ENCODE data around the gene ARHGEF26.

Gene ARHGEF26

DNA sequence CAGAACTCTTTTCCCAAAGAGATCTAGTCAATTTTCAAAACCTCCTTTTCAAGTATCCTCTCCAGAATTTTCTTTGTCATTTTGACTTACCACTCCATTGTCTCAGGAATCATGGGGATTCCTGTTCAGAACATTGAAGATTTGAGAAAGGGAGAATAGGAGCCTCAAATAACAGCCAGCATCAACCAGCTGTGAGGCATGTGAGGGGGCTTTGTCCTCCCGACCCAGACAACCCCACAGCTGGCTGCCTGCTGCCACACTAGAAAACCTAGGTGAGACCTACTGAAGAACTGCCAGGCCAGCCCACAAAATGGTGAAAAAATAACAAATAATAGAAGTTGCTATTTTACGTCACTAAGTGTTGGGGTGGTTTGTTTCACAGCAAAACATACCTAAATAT is 5.9 kb upstream of the ARHGEF26 start:
- no peak for DNase-seq

DNA sequence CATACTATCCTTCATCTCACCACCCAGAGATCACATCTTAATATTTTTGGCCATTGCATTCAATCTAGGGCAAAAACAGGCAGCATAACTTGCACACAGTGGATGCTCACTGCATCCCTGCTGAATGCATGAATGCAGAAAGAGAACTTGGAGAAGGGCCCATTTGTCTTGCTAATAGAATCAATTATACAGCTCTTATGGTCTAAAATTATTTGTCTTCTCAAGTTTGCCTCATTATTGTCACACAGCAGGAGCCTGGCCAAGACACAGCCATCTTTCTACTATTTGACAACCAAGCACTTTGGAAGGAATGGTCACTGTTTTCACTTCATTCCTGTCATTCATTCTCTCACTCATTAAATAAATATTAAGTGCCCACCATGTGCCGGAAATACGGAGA is 1.2 kb upstream of the ARHGEF26 start:
- DNase-seq = no peak

DNA sequence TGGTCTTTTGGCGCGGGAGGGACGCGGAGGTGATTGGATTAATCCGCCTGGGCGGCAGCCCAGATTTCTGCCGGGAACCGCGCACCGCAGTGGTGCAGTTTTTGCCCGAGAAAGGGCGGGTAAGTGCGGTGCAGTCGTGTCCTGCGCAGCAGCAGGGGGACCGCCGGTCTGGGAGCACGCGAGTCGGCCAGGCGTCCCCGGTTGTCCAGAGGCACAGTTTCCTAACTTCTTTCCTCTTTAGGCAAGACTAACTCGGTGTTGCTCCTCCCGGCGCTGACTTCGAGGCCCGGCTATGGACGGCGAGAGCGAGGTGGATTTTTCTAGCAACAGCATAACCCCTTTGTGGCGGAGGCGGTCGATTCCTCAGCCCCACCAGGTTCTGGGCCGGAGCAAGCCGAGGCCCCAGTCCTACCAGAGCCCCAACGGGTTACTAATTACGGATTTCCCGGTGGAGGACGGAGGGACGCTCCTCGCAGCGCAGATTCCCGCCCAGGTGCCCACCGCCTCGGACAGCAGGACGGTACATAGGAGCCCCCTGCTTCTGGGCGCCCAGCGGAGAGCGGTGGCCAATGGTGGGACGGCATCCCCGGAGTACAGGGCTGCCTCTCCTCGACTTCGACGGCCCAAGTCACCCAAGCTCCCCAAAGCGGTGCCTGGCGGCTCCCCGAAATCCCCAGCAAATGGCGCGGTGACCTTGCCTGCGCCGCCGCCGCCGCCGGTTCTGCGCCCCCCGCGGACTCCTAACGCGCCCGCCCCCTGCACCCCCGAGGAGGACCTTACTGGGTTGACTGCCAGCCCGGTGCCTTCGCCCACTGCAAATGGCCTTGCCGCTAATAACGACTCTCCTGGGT is 736 bp downstream of the ARHGEF26 start:
- DNase-seq = peak; percentile 18

DNA sequence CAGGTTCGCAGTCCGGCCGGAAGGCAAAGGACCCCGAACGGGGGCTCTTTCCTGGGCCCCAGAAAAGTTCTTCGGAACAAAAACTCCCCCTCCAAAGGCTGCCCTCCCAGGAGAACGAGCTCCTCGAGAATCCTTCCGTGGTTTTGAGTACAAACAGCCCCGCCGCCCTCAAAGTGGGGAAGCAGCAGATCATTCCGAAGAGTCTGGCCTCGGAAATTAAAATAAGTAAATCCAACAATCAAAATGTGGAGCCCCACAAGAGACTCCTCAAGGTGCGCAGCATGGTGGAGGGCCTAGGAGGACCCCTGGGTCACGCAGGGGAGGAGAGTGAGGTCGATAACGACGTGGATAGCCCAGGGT is 1.3 kb downstream of the ARHGEF26 start:
- no peak for DNase-seq

DNA sequence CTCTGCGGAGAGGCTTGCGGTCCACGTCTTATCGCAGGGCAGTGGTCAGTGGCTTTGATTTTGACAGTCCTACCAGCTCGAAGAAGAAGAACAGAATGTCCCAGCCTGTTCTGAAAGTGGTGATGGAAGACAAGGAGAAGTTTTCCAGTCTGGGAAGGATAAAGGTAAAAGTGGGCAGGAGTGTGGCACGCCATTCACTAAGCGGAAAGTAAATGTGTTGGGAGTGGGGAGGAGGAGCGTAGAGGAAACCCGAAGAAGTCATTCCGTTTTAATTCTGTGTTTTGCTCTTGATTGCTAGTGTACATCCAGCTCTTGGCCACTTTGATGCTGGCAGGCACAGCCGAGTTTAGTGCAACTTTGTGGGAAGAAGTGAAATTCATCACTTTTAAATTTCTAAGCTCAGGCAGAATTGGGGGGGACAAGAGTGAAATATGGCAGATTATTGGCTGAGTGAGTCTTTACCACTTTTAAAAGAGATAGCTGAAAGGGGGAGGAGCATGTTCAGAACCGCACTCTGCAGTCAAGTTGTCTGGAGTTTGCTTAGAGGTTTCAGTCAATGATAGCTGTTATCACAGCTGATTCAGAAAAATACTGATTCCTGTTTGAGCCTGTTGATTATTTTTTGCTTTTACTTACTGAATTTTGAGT is 1.8 kb downstream of the ARHGEF26 start:
- DNase-seq = no peak

DNA sequence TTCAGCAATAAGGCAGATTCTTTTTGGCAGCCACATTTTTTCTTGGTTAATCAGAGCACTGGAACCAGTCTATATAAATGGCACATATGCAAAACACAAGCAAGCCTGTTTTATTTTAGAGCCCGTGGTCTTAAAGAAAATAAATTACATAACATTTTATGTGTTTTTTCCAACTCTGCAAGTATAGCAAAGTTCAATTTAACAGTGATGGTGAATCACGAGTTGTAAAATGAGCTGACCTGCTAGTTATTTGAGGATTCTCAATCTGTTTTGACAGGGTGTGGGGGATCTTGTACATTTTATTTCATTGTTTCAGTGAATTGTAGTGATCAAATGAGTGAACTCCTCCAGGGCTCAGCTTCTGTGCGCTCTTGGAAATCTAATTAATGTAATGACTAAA is 2.7 kb downstream of the ARHGEF26 start:
- no peak for DNase-seq

DNA sequence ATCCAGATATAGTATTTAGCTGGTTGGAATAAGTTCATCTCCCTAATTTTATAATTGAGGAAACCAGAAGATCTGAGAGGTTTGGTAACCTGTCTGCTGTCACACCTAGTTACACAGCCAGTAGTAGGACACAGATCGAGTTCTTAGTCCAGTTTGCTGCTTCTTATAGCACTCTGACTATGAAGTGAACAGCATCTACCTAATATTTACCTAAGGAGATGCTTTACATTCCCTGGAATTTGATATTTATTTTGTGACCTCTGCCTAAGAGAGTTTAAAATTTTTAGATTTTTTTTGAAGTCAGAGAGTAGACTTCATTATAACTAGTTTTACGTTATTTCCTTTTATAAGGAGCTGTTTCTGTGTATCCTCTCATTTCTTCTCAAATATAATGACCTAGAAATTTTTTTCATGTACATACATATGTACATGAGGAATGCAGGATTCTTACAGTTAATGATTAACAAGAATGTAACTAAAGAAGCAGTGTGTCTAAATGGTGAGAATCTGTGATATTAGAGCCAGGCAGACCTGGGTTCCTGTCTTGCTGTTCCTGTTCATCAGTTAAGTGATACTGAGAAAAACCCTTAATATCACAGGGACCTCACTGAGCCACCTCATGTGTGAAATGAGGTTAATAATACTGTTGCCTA is 4.3 kb downstream of the ARHGEF26 start:
- DNase-seq = no peak

DNA sequence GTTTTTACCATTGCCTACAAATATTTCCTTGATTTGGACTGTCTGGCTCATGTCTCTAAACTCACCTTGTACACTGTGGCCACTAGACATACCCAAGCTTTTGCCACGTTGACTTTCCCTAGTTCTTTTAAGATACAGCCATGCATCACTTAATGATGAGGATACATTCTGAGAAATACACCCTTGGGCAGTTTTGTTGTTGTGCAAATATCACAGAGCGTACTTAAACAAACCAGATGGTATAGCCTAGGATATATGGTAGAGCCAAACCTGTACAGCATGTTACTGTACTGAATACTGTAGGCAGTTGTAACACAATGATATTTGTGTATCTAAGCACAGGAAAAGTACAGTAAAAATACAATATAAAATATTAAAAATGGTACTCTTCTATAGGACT is 5.5 kb downstream of the ARHGEF26 start:
- DNase-seq = no peak

DNA sequence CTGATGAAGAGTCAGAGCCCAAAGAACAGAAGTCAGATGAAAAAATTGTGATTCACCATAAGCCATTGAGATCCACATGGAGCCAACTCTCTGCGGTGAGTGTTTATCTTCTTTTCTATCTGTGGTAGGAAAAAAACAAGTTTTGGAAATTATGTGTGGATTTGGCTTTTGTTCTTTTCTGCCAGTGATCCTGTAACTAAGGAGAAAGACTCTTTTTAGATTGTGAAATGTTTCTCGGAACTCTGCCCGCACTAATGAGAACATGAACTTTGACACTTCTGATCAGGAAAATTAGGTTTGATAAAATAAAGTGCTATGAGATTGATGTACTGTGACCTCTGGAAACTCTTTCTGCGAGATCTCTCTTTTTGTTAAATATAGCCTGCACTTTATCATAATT is 8.4 kb downstream of the ARHGEF26 start:
- no peak for DNase-seq

DNA sequence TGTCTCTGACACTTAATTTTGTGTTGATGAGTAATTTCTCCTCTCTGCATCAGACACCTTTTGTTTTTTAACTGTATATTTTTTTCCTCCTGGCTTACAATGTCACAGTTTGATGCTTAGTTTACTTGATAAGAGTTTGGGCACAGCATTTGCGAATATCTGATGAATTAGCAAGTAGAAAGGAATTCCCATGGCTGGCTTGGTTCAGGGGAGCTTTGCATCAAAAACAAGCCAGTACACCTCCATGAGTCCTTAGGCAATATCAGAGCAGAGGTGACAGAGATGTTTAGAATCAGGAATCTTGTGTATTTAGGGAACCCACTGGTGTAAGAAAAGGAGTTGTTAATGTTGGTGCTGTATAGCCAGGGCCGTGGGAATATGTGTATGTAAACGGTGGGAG is 9.3 kb downstream of the ARHGEF26 start:
- DNase-seq = no peak

DNA sequence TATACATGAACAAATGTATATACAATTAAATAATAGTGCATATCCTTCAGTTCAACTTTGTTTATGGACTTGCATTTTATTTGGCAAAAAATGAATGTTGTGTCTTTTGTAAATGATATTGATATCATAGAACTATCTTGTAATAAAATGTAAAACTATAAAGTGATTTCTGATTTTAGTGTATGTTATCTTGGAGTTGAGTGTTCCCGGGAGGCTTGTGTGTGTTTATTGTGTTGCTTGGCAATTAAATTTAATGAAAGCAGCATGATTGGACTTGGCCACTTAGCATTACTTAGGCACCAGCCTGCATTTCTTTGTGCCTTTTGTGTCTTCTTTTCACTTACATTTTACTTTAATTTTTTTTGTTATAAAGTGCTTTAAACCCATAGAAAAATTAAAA is 10.6 kb downstream of the ARHGEF26 start:
- no peak for DNase-seq

DNA sequence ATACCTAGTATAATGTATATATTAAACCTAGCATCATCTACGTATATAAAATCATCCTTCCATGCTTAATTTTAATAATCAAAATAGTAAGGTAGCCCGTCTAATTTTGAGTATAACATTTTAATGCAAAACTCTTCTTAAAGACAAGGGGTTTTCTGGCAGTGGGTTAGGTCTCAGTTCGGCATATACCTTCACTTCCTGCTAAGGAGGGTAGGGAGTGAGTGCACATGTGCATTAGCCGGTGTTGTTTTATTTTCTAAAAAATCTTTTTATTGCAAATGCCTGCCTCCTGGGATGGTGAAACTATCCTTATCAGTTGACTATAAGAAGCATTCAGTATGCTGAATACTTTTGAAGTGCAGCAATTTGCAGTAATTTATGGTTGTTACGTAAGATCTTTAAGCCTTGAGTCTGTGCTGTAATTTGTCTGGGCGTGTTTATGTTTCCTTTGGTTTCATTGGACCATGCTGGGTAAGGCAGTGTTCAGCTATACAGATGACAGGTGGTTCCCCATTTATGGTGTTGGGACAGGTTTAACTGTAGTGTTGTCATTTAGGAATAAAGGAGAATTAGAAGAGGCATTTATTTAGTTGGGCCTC is 11.7 kb downstream of the ARHGEF26 start:
- DNase-seq = no peak

DNA sequence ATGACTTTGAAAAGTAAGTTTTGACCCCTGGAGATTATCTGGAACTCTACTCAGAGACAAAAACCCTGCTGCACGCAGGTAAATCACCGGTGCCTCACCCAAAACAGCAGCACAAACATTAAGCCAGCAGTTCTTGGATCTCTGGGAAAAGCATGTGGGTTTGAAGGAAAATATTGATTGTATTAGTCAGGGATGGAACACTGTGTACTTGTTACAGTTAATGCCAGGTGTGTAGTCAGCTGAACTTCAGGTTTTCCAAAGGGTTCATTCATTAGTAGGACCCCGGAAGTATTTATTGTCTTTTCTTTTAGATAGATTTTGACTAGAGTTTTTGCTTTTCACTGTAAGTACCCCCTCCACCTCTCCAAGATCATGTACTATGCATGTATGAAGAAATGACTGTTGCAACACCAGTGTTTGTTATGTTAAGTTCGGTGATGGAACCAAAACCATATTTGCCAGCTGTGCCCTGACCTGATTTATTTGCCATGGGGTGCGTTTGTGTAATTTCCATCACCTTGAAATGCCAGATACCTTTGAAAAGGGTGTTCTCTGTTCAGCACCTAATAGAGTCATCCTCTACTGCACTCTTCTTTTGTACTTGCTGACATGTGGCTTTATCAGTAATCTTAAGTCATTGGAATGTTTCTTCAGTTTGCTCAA is 14.5 kb downstream of the ARHGEF26 start:
- DNase-seq = no peak

DNA sequence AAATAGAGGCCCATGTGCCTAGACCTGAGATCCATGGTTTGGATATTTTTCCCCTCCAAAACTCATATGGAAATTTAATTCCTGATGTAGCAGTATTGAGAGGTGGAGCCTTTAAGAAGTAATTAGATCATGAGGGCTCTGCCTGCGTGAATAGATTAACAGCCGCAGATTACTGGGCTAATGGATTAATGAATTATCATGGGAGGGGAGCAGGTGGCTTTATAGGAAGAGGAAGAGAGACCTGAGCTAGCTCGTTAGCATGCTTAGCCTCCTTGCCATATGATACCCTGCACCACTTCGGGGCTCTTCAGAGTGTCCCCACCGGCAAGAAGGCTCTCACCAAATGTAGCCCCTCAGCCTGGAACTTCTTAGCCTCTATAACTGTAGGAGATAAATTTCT is 15.8 kb downstream of the ARHGEF26 start:
- no peak for DNase-seq

DNA sequence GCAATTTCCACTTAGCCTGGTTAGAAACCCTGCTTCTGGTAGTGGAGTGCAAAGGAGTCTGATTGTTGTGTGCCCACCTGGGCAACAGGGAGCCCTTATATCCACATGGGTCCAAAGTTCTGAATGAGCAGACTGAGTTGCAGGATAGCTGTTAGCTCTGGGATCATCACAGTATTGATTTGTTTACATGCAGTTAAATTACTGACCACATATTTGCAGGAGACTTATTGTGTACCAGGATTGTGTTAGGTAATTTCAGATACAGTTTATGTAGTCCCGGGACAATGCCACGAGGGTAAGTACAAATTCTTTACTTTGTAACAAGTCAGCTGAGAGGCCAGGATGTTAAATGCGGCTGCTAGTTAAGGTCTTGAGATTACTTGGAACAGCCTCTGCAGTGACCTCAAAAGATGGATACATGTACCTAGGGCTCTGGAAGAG is 18.8 kb downstream of the ARHGEF26 start:
- no peak for DNase-seq

DNA sequence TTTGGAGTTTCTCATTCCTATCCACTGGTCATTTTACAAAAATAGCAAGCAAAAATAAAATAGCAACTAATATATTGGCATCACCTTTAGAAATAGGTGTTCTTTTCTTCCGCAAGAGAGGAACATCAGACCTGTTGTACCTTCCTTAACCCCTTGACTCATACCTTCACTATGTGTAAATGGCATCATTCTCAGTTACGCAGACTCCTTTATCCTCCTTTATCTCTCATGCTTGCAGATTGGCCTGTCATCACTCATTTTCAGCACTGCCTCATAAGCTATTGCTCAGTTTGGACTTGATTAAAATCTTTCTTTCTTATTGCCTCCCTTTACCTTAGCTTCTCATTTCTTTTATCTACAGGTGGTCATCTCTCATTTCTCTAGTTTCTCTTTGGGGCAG is 21.4 kb downstream of the ARHGEF26 start:
- no peak for DNase-seq

DNA sequence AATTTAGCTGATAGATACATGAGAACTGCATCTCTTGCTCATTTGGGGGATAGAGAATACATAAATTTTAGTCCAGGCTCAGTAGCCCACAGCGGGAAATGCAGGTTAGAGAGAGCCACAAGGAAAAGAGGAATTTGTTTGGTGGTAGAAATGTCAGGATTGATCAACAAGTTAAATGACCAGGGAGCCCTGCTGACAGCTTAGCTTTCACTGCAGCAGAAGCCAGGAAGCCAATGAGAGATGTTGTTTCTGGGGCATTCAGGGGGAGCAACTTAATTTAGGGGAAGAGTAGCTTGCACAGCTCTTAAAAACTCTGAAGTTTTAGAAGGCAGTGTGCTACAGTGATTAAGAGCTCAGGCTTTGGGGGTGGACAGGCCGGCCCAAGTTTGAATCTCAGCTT is 22.7 kb downstream of the ARHGEF26 start:
- no peak for DNase-seq

DNA sequence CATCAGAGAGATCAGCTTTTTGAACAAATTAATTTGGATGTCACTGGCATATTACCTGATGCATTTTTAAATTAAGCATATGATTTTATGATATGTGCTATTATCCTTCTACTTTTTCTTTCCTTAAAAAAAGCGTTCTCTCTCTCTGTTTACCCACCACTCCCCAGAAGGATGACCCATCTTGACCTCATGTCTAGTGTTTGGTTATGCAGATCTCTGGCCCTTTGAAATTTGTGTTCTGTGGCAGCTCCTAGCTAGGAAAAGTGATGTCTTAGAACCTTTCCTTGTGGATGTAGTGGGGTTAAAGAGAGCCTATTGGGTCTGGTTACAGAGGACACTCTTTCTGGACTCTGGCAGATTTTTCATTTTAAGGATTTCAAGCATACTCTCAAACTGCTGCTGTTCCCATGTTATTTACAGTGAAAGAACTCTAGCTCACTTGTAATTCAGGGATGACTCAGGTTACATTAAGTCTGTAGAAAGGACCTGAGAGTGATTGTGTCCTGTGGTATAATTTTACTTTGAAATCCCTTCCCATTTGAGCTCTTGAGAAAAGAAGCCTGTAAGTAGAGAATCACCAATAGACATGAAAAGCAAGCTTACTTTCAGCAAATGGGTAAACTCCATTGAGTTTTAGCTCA is 23.8 kb downstream of the ARHGEF26 start:
- DNase-seq = no peak

DNA sequence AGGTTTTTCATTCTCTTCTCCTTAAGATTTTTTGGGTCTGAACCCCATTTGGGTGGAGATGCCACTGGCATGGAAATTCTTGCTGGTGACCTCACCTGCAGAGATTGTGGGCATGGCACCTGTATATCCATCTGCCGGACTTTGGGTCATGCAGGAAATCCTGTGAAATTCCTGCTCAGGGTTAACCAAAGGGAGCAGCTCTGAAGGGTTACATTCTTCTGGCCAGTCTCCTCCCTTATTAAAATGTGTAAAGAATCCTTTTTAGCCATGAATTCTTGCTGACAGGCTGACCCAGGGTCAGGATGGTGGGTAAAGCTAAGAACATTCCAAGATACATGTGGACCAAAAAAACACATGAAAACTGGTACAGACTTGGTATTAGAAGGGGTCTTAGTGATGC is 27.4 kb downstream of the ARHGEF26 start:
- no peak for DNase-seq

DNA sequence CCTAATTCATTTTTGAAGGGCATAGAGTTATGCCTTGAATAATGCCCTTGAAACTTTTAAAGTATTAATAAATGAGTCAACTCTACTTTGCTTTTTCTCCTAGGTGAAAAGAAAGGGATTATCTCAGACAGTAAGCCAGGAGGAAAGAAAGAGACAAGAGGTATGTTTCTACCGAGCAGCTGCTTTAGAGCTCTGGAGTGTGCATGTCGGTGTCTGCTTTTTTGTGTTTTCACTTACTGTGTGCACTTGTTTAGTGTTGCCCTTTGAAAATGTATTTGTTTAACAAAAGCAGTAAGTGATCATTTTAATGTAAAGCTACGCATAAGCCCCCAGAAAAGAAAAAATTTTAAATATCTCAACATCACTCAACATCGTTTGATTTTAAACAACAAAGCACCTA is 28.1 kb downstream of the ARHGEF26 start:
- no peak for DNase-seq

DNA sequence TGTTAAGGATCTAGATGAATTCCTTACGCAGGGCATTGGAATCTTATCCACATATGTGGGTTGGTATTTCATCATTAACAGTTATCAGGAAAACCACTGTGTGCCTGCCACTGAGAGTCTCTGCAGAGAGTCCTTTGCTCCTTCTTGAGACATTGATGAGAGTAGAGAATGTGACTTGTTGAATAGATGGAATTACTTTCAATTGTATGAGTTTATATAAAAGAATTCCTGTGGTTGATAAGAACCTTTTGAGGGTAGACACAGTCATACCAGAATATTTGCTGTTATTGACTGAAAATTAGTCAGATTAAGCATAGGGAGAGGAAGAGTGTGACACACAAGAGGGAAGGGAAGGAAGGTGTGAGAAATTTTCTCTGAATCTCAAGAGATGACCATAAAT is 30.8 kb downstream of the ARHGEF26 start:
- no peak for DNase-seq

DNA sequence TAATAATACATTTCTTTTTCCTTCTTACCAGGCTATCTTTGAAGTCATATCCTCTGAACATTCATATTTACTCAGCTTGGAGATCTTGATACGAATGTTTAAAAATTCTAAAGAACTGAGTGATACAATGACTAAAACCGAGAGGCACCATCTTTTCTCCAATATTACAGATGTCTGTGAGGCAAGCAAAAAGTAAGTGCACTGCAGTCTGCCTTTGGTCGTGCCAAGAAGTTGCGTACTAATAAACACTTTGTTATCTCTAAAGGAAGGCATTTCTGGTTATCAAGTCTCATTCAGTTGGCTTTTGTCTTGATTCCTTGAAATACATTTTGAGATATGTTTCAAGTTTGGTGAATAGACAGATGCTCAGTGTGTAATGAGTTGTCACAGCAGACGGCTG is 31.6 kb downstream of the ARHGEF26 start:
- no peak for DNase-seq

DNA sequence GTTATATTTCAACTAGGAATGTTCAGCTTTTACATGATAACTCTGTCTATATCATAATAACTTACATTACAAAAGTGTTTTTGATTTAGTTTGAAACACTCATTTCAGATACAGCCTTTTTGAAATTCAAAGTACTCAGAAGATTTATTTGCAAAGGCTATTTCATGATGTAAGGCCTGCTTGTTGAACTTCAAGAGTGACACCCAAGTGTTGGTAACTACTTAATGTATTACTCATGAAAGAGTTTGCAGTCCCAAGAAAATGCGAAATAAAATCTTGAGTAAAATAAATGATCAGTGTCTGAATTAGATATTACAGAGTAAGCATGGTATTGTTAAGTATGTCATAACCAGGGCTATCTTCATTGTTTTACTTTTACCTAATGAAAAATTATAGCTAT is 35.3 kb downstream of the ARHGEF26 start:
- no peak for DNase-seq
